SK-N-SH (cell line): ENCODE data around the gene CREB3L1.

Source experiments
- EZH2phosphoT487 ChIP-seq: fragments of 200-600 bp; sonication (generic); IDR thresholded peaks from 2 replicates; pipeline ENCODE4 v1.6.1; 2017; ENCODE audit warnings: low read depth, mixed run types, mild to moderate bottlenecking, antibody characterized with exemption, moderate library complexity, borderline replicate concordance
- POLR2AphosphoS5 ChIP-seq: IDR thresholded peaks from 2 replicates; pipeline ENCODE4 v1.6.1; 2012; ENCODE audit warnings: low read depth, low read length
- RAD21 ChIP-seq: IDR thresholded peaks from 2 replicates; pipeline ENCODE4 v1.6.1; 2012; ENCODE audit warnings: mild to moderate bottlenecking, low read length
- RCOR1 ChIP-seq: fragments of 150-350 bp; IDR thresholded peaks from 2 replicates; pipeline ENCODE4 v1.6.1; 2017; ENCODE audit warnings: antibody characterized with exemption, low read length
- SMC3 ChIP-seq: IDR thresholded peaks from 2 replicates; pipeline ENCODE4 v1.6.1; 2012; ENCODE audit warnings: low read depth, low read length, improper control_type of control experiment
- TEAD4 ChIP-seq: IDR thresholded peaks from 2 replicates; pipeline ENCODE4 v1.4.0; 2012; ENCODE audit warnings: mild to moderate bottlenecking, borderline replicate concordance; ENCODE audit not compliant: insufficient read depth
- TF ChIP-seq, protein P1 (sequence below): IDR thresholded peaks from 2 replicates; pipeline ENCODE4; 2012
- TF ChIP-seq, protein P2 (sequence below): fragments of 150-350 bp; IDR thresholded peaks from 2 replicates; pipeline ENCODE4 v1.6.1; 2017; ENCODE audit warnings: antibody characterized with exemption, low read length, low read depth, borderline replicate concordance
- TF ChIP-seq, protein P3 (sequence below): fragments of 200-600 bp; sonication (generic); IDR thresholded peaks from 2 replicates; pipeline ENCODE4 v1.6.1; 2017; ENCODE audit warnings: antibody characterized with exemption, mild to moderate bottlenecking, moderate library complexity
- TF ChIP-seq, protein P4 (sequence below): IDR thresholded peaks from 2 replicates; pipeline ENCODE4 v1.4.0; 2012; ENCODE audit warnings: low read depth
- TF ChIP-seq, protein P5 (sequence below): IDR thresholded peaks from 2 replicates; pipeline ENCODE4 v1.4.0; 2012; ENCODE audit warnings: low read depth, borderline replicate concordance

DNA sequence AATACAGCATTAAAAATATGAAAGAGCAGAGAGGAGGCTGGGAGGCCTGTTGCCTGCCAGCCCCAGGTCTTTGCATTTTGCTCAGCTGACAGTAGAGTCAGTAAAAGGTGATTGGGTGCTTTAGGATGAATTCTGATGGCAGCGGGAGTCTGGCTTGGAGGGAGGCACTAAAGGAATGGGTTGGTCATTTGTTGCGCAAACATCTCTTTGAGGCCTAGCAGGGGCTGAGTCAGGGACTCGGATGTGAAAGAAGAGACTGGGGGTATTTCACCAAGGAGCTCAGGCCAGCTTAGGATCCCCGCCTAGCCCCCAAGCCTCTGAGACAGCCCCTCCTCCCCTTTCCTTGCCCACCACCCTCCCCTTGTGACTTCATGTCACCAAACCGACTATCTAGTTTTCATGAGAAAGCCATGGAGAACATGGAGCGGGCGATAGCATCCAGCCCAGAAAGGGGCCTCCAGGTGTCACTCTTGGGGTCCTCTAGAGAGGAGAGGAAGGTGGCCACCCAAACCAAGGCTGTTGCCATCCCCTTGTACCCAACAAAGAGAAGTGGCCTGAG is 79.5 kb downstream of the CREB3L1 start:
- TF ChIP-seq, protein P1, sequence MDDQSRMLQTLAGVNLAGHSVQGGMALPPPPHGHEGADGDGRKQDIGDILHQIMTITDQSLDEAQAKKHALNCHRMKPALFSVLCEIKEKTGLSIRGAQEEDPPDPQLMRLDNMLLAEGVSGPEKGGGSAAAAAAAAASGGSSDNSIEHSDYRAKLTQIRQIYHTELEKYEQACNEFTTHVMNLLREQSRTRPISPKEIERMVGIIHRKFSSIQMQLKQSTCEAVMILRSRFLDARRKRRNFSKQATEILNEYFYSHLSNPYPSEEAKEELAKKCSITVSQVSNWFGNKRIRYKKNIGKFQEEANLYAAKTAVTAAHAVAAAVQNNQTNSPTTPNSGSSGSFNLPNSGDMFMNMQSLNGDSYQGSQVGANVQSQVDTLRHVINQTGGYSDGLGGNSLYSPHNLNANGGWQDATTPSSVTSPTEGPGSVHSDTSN, result no peak
- no peak for TF ChIP-seq SMC3
- TF ChIP-seq, protein P2, sequence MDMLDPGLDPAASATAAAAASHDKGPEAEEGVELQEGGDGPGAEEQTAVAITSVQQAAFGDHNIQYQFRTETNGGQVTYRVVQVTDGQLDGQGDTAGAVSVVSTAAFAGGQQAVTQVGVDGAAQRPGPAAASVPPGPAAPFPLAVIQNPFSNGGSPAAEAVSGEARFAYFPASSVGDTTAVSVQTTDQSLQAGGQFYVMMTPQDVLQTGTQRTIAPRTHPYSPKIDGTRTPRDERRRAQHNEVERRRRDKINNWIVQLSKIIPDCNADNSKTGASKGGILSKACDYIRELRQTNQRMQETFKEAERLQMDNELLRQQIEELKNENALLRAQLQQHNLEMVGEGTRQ, result no peak
- TF ChIP-seq, protein P3, sequence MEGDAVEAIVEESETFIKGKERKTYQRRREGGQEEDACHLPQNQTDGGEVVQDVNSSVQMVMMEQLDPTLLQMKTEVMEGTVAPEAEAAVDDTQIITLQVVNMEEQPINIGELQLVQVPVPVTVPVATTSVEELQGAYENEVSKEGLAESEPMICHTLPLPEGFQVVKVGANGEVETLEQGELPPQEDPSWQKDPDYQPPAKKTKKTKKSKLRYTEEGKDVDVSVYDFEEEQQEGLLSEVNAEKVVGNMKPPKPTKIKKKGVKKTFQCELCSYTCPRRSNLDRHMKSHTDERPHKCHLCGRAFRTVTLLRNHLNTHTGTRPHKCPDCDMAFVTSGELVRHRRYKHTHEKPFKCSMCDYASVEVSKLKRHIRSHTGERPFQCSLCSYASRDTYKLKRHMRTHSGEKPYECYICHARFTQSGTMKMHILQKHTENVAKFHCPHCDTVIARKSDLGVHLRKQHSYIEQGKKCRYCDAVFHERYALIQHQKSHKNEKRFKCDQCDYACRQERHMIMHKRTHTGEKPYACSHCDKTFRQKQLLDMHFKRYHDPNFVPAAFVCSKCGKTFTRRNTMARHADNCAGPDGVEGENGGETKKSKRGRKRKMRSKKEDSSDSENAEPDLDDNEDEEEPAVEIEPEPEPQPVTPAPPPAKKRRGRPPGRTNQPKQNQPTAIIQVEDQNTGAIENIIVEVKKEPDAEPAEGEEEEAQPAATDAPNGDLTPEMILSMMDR, result no peak
- no peak for TF ChIP-seq TEAD4
- TF ChIP-seq RAD21, result no peak
- TF ChIP-seq, protein P4, sequence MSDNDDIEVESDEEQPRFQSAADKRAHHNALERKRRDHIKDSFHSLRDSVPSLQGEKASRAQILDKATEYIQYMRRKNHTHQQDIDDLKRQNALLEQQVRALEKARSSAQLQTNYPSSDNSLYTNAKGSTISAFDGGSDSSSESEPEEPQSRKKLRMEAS, result no peak
- TF ChIP-seq, protein P5, sequence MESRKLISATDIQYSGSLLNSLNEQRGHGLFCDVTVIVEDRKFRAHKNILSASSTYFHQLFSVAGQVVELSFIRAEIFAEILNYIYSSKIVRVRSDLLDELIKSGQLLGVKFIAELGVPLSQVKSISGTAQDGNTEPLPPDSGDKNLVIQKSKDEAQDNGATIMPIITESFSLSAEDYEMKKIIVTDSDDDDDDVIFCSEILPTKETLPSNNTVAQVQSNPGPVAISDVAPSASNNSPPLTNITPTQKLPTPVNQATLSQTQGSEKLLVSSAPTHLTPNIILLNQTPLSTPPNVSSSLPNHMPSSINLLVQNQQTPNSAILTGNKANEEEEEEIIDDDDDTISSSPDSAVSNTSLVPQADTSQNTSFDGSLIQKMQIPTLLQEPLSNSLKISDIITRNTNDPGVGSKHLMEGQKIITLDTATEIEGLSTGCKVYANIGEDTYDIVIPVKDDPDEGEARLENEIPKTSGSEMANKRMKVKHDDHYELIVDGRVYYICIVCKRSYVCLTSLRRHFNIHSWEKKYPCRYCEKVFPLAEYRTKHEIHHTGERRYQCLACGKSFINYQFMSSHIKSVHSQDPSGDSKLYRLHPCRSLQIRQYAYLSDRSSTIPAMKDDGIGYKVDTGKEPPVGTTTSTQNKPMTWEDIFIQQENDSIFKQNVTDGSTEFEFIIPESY, result no peak
- no peak for TF ChIP-seq POLR2AphosphoS5
- TF ChIP-seq EZH2phosphoT487, result no peak
- TF ChIP-seq RCOR1, result no peak
